NCI-H2029 treated with DMSO at 0.1 percent for 48 hours (cell line): Measurements from ENCODE around the gene KIAA1549.
"Not testable (repeated sequence)": the region's sequence is repeated elsewhere in the genome, so short reads cannot be mapped to it uniquely, and the experiment has no call there.

ENCODE experiments used
- DNase-seq: peaks from one replicate; lab custom pipeline; 2025; lab: John Stamatoyannopoulos, UW

Gene KIAA1549

GRCh38 chr7:138944592-138944991 is 36.6 kb downstream of the KIAA1549 start:
- DNase-seq: no peak

GRCh38 chr7:138943061-138943460 is 38.1 kb downstream of the KIAA1549 start:
- DNase-seq: no peak

GRCh38 chr7:138941545-138941944 is 39.6 kb downstream of the KIAA1549 start:
- no peak for DNase-seq

GRCh38 chr7:138940602-138941001 is 40.6 kb downstream of the KIAA1549 start:
- not testable (repeated sequence) for DNase-seq

- DNase-seq: no peak
Observed at GRCh38 chr7:138937484-138937883, 43.7 kb downstream of the KIAA1549 start.

GRCh38 chr7:138935465-138936011 is 45.7 kb downstream of the KIAA1549 start:
- DNase-seq: no peak

GRCh38 chr7:138934861-138935260 is 46.3 kb downstream of the KIAA1549 start:
- DNase-seq: no peak

GRCh38 chr7:138934367-138934766 is 46.8 kb downstream of the KIAA1549 start:
- DNase-seq: no peak

- no peak for DNase-seq
Observed at GRCh38 chr7:138932870-138933269, 48.3 kb downstream of the KIAA1549 start.

- no peak for DNase-seq
Observed at GRCh38 chr7:138932427-138932826, 48.8 kb downstream of the KIAA1549 start.

GRCh38 chr7:138929969-138930368 is 51.2 kb downstream of the KIAA1549 start:
- no peak for DNase-seq

- DNase-seq: no peak
Observed at GRCh38 chr7:138926241-138926612, 55.0 kb downstream of the KIAA1549 start.

GRCh38 chr7:138924501-138925225 is 56.5 kb downstream of the KIAA1549 start:
- no peak for DNase-seq

GRCh38 chr7:138921277-138921676 is 59.9 kb downstream of the KIAA1549 start:
- DNase-seq: no peak

- no peak for DNase-seq
Observed at GRCh38 chr7:138919911-138920310, 61.3 kb downstream of the KIAA1549 start.

- DNase-seq: no peak
Observed at GRCh38 chr7:138919216-138919615, 62.0 kb downstream of the KIAA1549 start.

- no peak for DNase-seq
Observed at GRCh38 chr7:138918756-138919155, 62.4 kb downstream of the KIAA1549 start.

- DNase-seq: no peak
Observed at GRCh38 chr7:138918176-138918575, 63.0 kb downstream of the KIAA1549 start.

GRCh38 chr7:138917771-138918170 is 63.4 kb downstream of the KIAA1549 start:
- DNase-seq: no peak

- no peak for DNase-seq
Observed at GRCh38 chr7:138916731-138917130, 64.5 kb downstream of the KIAA1549 start.

GRCh38 chr7:138916275-138916674 is 64.9 kb downstream of the KIAA1549 start:
- no peak for DNase-seq

GRCh38 chr7:138913783-138914182 is 67.4 kb downstream of the KIAA1549 start:
- DNase-seq: no peak

- DNase-seq: no peak
Observed at GRCh38 chr7:138911007-138911406, 70.2 kb downstream of the KIAA1549 start.

- no peak for DNase-seq
Observed at GRCh38 chr7:138907850-138908249, 73.3 kb downstream of the KIAA1549 start.
